ENCODE results near the gene KLF4.

KLF4 gene

GRCh38 chr9:107438211-107439031, 51.1 kb downstream of the KLF4 start:
- DNase-seq (ENCODE audit: low read depth): no peak
- H3K4me3 ChIP-seq (ENCODE audit: control insufficient read depth, low read depth, low read length): no peak overlapping the region
- TF ChIP-seq, protein P1, sequence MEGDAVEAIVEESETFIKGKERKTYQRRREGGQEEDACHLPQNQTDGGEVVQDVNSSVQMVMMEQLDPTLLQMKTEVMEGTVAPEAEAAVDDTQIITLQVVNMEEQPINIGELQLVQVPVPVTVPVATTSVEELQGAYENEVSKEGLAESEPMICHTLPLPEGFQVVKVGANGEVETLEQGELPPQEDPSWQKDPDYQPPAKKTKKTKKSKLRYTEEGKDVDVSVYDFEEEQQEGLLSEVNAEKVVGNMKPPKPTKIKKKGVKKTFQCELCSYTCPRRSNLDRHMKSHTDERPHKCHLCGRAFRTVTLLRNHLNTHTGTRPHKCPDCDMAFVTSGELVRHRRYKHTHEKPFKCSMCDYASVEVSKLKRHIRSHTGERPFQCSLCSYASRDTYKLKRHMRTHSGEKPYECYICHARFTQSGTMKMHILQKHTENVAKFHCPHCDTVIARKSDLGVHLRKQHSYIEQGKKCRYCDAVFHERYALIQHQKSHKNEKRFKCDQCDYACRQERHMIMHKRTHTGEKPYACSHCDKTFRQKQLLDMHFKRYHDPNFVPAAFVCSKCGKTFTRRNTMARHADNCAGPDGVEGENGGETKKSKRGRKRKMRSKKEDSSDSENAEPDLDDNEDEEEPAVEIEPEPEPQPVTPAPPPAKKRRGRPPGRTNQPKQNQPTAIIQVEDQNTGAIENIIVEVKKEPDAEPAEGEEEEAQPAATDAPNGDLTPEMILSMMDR (conservative IDR thresholded peaks at IDR 0.05; ENCODE audit: control insufficient read depth, insufficient read depth, low read depth, low read length): no peak

DNA sequence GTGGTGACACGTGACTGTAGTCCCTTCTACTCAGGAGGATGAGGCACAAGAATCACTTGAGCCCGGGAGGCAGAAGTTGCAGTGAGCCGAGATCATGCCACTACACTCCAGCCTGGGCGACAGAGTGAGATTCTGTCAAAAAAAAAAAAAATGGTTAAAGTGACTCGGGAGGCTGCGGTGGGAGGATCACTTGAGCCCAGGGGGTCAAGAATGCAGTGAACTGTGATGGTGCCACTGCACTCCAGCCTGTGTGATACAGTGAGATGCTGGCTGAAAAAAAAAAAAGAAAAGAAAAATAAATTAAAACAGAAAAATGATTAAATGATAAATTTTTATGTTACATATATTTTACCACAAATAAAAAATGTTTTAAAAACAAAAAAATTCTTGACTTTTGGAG, 51.9 kb downstream of the KLF4 start:
- no peak for DNase-seq (ENCODE audit: low read depth)
- TF ChIP-seq, protein P1 (conservative IDR thresholded peaks at IDR 0.05; ENCODE audit: control insufficient read depth, insufficient read depth, low read depth, low read length): no peak
- no peak overlapping the region for H3K4me3 ChIP-seq (ENCODE audit: control insufficient read depth, low read depth, low read length)

DNA sequence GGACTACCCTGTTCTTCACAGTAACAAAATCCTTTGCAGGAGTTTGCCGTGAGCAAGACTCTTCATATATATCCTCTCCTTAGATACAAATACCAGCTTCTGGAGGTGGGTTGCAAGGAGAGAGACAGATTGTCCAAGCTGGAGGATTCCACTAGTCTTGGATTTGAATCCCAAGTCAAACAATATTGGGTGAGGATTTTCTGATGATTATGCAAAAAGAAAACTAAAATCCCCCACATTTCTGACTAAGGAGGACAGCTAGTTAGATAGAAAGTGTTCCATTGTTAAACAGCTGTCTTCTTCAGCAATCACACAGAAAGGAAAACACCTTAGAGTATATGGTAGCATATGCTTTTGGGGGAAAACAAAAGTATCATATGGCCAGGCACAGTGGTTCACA, 54.2 kb downstream of the KLF4 start:
- TF ChIP-seq, protein P1 (conservative IDR thresholded peaks at IDR 0.05; ENCODE audit: control insufficient read depth, insufficient read depth, low read depth, low read length): no peak
- H3K4me3 ChIP-seq (ENCODE audit: control insufficient read depth, low read depth, low read length): no peak overlapping the region
- DNase-seq (ENCODE audit: low read depth): no peak
